Breast epithelium (tissue), 3 donors: ENCODE data around the gene LPAR3.

ENCODE experiments used
- CTCF ChIP-seq, 3 donors: fragments of 450-650 bp; IDR thresholded peaks; one replicate each; pipeline ENCODE4 v1.5.1; 2016 to 2017; ENCODE audit warnings: antibody characterized with exemption in 3 of 3, mild to moderate bottlenecking in 3 of 3, moderate library complexity in 3 of 3
- POLR2A ChIP-seq: fragments of 450-650 bp; IDR thresholded peaks from one replicate; pipeline ENCODE4 v1.6.1; 2016; ENCODE audit warnings: antibody characterized with exemption, mild to moderate bottlenecking, moderate library complexity
- POLR2AphosphoS5 ChIP-seq, 3 donors: sonication (generic); formaldehyde crosslinking; IDR thresholded peaks; one replicate each; pipeline ENCODE4 v1.6.1; 2017; ENCODE audit warnings: antibody characterized with exemption in 3 of 3

- TF ChIP-seq CTCF (IDR thresholded peaks at IDR 0.05) (no peak), POLR2AphosphoS5 (IDR thresholded peaks at IDR 0.05) (no peak), POLR2A (no peak)
These were observed 35.1 kb downstream of the LPAR3 start for GRCh38 chr1:84857906-84858305.
